MV-4-11 (cell line): Measurements from ENCODE around the gene HSF2.

Experiments
- DNase-seq: peaks from one replicate; lab custom pipeline; 2025; lab: John Stamatoyannopoulos, UW

HSF2 gene, protein sequence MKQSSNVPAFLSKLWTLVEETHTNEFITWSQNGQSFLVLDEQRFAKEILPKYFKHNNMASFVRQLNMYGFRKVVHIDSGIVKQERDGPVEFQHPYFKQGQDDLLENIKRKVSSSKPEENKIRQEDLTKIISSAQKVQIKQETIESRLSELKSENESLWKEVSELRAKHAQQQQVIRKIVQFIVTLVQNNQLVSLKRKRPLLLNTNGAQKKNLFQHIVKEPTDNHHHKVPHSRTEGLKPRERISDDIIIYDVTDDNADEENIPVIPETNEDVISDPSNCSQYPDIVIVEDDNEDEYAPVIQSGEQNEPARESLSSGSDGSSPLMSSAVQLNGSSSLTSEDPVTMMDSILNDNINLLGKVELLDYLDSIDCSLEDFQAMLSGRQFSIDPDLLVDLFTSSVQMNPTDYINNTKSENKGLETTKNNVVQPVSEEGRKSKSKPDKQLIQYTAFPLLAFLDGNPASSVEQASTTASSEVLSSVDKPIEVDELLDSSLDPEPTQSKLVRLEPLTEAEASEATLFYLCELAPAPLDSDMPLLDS

DNA sequence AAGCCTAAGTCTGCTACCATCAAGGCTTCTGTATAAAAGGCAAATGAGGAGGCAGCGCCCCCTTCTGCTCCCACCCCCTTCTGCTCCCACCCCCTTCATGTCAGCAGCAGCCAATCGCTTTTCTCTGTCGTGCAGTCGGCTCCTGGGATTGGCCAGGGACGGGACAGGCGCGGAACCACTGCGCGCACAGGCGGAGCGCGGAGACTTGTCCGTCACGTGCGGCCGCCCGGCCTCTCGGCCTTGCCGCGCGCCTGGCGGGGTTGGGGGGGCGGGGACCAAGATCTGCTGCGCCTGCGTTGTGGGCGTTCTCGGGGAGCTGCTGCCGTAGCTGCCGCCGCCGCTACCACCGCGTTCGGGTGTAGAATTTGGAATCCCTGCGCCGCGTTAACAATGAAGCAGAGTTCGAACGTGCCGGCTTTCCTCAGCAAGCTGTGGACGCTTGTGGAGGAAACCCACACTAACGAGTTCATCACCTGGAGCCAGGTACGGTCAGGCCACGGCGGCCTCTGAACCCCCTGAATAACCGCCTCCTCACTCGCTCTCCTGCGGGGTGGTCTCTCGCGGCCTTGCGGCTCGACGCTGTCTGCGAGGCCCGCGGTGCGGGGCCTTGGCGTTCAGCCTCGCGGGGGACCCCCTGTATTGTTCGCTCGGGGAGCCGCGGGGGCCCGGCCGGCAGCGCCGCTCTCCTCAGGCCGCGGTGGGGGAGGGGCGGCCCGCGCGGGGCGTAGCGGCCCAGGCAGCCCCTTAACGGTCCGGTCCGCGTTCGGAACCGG lies at the start of gene HSF2:
Gene HSF2, plus strand, starts transcription at position 305 of the 773 bp plus-strand sequence. Its CDS starts 86 bp downstream, at position 391.
- DNase-seq, result peak; percentile 97

DNA sequence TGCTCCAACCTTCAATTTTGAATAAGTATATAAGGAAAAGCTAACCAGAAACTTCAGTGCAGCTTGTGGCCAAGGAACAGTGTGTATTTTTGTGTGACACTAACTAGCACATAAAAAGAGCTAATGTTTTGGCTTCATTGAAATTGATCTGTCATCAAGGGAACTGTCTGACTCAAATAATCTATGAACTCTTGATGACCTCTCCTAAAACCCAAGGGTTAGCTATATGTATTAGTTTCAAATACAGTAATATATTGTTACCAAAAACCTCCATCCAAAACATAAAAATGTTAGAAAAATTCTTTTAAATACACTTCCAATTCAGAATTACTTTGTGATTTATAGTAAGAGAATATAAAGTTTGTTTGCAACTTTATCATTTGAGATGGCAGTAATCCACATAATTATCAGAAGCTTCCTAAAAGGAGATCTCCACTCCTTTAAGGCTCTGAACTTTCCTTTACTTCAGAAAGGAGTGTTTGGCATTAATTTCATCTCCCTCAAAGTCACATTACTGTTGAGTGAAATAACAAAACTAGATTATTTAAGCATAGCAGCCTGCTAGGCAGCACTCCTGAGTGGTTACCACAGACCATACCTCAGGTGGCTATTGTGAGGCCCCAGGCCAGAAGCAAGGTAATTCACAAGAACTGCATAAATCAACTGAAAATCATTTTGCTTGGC lies 46.3 kb upstream of the HSF2 start:
- no peak for DNase-seq

DNA sequence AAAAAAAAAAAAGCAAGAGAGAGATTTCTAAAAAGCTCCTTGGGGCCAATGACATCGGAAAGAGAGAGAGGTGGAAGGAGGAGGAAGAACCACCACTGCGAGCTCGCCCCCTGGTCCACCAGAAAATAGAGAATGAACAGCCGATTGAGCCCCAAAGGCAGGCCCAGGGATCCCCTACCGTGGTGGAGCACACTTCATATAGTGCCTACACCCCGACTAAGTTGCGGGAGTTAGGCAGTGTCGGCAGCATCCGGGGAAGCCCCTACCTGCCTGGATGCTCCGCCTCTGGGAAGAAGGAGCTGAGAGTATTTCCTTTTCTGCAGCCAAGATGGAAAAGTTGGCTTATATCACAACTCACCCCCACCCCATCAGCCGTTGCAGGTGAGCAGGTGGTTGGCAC lies 38.6 kb upstream of the HSF2 start:
- DNase-seq, result no peak

DNA sequence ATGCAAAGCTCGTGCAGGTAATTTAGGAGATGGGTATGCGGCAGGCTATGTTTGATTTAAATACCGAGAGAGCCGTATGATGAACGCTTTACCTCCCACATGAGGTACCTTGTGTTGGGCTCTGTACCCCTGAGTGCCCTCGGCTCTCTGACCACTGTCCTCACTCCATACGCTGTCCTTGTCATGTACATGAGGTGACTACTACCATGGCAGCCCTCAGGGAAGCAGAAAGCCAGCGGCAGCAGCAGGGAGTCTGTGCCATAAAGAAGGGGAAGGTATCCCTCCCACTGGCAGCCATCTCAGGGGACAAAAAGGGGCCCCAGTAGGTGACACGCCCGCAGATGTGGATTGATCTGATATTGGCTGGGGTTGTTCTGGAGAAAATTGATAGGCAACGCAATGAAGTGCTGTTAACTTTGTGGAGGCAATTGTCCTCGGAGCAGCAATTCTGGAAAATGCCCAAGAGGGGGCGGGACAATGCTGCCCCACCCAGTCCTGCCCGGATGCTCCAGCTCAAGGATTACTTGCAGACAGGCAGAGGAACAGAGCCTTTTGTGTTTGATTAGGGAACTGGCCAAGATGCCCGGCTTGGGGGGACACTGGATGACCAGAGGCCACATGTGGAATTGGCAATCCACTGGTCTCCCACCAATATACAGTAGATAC lies 38.0 kb upstream of the HSF2 start:
- DNase-seq, result no peak

DNA sequence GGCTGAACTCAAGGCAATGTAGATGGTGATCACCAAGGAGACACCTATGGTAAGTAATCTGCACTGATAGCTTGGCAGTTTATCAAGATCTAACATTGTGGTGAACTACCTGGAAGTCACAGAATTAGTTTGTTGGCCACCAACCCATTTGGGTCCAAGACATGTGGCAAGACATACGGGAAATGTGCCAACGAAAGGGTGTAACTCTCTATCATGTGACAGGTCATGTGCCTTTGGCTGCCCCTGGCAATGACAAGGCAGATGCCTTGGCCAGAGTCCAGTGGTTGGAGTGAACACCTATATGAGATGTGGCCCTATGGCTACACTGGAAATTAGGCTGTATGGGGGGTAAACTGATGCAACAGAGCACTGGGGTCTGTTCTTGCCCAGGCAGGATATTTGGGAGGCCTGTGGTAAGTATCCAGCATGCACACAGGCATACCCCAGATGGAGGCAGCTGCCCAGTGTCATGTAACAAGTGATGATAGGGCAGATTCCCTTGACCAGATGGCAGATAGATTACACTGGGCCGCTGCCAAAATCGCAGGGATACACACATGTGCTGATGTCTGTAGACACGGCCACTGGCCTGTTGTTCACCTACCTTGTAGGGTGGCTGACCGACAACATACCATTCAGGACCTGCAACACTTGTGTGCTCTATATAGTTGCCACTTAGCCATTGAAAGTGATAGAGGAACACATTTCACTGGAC lies 35.5 kb upstream of the HSF2 start:
- DNase-seq, result no peak

DNA sequence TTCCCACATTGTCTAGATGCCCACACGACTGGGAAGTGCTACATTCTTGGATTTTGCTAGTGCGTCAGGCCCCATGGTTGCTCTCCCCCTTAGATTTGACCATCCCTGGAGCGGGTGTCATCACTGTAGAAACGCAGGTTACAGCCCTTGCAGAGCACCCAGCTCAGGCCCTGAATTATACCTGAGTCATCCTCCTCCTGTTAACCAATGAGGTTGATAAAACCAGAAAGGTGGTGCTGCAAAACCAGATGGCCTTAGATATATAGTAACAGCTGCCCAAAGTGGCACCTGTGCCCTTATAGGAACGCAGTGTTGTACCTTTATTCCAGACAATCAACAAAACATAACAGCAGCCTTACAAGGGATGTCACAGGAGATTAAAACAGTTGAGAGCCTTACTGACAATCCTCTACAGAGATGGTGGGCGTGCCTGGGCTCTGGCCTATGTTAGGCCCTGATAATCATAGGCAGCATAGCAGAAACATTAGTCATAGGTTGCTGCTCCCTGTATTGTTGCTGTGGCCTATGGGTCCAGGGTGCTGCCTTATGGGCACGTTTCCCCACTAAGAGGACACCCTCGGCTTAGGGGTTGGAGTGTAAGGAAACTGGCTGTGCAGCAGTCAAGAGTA lies 33.6 kb upstream of the HSF2 start:
- DNase-seq, result no peak

DNA sequence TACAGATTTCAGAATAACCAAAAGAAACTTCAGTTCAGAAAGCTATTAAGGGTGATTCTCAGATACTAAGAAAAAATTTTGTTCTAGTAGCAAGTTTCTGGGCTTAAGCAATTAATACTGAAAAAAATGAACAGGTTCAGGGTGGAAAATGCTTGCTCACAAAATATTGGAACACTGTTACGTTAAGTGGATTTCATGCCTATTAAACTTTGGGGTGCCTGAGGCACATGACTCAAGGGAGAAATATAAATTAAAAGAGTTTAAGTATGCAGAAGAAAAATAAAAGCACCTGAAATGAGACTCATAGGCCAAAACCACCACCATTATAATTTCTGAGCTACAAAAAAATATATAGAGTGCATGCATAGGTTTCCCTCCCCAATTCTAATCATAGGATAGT lies 32.3 kb upstream of the HSF2 start:
- DNase-seq, result no peak

DNA sequence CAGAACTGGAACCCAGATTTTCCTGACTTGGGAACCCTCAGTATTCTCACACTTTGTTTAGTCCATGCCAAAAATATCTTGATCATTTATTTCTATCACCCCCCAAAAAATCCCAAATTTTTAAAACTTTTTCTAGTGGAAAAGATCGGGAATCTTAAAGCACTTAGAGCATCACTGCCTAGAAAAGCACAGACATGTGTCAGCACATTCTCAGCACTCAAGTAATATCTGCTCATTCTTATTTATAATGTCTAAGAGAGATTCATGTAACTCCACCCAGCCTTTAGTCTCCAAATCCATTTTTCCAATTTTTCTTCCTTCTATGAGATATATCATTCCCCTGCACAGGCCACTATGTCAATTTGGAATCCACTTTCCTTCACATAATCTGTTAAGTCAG lies 29.9 kb upstream of the HSF2 start:
- no peak for DNase-seq

DNA sequence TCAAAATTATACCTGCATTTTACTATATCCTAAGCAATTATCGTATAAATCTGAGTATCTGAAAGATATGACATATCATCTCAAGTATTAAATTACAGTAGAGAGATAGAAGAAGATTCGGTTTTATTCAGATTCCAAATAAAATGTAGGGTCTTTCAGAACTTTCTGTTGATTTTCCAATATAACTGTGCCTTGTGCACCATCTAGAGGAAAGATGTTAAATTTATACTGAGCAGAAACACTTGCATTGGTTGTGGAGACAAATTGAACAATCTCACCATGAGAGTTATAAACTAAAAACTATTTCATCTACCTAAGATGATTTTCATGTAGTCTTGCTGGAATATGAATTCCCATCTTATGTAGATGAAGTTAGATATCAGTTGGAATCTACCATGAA lies 26.8 kb upstream of the HSF2 start:
- DNase-seq, result no peak

DNA sequence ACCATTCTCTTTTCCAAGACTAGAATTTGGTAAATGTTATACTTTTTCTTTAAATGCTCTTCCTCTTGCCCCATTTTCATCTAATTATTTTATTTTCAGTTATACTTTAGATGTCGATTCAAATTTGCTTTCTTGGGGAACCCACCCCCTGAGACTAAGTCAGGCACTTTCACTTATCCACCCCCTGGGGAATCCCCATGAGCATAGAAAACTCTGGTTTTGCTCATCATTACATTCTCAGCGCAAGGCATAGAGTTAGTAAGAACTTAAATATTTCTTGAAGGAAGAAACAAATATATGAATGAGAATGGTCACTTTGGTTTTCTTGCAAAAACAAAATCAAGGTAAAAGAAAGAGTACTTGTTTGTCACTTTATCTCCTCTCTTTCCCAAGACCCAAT lies 25.1 kb upstream of the HSF2 start:
- no peak for DNase-seq

DNA sequence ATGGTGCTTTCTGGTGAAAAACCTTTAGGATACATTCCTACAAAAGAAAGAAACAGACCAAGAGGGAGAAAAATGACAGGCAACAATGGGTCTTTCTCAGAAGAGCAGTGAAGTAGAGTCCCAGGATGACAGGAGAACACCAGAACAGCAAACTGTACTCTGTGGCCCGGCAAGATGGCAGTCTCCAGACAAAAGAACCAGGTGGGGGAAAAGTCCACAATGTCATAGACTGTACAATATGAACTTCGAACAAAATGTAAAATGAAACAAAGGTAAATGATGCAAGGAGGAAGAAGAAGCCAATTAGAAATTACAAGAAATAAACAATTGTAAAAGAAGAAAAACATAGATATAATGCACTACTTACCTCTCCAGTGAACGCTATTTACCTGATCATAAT lies 23.2 kb upstream of the HSF2 start:
- no peak for DNase-seq

DNA sequence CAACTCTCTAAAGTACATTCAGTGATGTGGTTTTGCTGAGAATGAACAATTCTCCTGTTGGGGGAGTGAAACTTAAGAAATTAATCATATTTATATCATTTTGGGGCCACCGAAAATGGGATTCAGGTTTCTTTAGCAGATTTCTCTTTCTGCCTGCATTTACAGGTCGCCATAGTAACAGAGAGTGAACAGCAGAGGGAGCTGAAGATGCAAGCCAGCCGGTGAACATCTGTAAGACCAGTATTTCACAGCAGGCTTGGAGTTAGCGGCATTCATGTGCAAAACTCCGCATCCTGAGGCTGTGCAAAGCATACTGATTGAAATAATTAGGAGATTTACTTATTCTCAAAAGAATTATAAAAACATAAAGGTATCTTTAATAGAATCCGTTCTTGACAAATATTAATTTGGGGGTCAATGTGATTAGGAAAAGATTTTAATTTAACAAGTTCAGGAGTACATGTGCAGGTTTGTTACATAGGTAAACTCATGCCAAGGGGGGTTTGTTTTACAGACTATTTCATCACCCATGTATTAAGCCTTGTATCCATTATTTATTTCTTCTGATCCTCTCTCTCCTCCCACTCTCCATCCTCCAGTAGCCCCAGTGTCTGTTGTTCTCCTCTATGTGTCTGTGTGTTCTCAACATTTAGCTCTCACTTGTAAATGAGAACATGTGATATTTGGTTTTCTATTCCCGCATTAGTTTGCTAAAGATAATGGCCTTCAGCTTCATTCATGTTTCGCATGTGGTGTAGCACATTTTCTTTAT lies 17.8 kb upstream of the HSF2 start:
- peak; percentile 52 for DNase-seq

DNA sequence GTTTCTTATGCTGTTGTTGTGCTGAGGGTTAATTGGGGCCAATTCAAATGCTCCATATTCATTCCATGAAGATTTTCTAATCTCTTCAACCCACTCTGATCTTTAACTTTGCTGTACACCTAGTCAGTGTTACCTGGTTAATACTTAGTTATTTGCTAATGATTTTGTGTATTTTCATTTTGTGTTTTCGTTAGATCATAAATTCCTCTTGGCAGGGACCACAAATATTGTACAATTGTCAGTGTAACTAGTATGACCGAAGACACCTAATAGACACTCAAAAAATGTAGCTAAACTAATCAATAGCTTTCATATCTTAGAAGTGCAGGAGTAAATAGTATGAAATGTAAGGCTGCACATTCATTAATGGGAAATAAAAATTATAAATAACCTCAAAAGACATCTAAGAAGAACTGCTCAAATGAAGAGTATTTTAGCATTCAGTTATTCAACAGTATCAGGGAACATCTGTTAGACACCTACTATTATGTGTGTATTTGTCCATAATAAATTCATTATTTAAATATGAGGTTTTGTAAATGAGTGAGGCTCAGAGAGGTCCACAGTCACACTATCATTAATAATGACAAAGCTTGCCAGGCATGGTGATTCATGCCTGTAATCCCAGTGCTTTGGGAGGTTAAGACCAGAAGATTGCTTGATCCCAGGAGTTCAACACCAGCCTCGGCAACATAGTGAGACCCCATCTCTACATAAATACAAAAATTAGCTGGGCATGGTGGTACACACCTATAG lies 13.4 kb upstream of the HSF2 start:
- no peak for DNase-seq

DNA sequence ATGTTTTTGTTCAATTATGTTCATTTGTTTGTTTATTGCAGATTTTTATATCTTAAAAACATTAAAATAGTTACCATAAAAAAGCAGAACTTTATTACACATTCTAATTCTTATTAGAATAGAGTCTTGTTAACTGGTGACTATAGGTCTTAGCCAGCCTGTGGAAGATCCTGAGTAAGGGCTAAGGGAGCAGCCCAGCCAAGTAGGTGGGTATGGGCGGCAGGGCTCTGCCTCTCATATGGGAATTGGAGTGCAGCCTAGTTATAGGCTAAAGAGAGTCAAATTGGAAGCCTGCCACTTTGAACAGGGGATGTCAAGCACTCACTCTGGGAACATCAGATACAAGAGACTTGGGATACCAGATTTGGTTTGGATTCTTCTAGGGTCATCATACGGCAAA lies 10.5 kb upstream of the HSF2 start:
- DNase-seq, result no peak

DNA sequence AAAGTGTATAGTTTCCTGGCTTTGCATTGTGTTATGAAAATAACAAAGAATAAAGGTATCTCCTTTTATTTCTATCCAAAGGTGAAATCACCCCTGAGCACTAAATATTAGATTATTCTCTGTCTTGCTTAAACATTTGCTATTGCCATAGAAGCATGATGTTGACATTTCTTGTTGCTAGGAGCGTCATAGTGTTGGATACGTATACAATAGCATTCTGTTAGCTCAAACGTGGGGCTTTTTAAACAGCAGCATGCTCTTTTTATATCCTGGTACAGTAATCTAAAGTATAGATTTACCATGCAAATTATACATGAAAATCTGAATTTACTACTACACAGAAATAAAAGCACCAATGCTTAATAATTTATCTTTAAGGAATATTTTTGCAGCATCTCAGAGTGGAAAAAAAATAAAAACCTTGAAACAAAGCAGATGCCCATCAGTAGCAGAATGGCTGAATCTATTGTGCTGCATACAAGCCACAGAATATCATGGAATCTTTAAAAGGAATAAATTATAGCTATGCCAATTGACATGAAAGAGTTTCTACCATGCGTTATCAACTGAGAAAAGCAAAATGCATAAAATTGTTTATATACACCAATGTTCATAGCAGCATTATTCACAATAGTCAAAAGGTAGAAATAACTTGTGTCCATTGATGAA lies 9.6 kb upstream of the HSF2 start:
- no peak for DNase-seq

DNA sequence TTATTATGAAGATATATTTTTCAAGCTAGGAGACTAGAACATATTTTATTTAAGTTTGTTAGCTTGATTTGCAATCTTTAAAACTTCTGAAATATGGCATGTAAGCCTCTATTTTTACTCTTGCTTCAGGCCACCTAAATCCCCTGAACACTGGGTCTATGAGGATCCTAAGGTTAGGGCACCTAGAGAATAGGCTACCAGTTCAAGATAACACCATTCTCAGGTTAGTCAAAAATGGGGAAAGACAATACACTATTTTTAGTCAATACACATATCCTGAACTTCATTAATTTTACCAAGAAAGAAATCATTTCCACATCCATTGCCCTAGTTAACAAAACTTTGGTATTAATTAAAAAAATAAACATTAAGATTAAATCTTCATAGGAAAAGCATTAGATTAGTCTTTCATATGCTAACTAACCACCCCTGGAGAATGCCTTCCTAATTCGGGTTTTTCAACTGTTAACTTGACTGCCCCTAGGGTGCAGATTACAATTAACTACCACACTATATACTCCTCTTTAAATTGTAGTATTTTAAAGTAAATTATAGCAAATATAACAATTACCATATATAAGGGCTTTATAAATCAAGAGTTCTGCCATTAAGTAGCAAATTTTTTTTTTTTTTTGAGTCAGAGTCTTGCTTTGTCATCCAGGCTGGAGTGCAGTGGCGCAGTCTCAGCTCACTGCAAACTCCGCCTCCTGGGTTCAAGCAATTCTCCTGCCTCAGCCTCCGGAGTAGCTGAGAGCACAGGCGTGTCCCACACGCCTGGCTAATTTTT lies 6.7 kb upstream of the HSF2 start:
- no peak for DNase-seq

DNA sequence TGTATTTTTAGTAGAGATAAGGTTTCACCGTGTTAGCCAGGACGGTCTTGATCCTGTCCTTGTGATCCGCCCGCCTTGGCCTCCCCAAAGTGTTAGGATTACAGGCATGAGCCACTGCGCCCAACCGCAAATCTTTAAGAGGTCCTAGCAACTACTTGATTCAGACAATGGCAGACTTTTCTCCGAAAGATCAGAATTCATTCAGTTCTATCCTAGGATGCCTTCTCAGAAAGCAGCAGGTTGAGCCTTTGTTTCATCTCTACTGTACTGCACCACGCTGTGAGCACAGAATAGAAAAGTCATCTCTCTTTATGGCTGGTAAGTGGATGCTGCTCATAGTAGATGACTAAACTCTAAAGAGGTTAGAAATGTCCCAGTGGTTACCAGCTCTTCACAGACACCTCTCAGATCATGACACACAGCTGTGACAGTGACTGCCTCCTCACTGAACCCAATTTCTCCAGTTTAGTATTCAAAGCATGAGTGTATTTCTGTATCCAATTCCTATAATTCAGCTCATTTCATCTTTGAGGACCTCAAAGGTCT lies 6.0 kb upstream of the HSF2 start:
- no peak for DNase-seq

DNA sequence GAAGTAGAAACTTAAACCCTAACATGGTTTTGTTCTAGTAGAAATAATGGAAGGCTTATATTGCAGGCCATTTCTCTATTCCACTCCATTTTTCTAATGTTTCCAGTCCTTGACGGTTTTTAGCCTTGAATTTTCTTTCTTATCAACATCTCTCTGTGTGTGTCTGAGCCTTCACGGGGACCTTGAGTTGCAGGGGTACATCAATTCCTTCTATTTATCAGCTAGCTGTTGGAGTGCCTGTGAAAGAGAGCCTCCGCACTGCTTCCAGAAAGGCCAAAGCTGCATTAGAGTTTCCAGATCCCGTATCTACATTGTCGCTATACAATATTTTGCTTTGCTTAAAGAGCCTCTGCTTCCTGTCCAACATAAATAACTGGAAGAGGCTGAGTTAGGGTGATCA lies 5.4 kb upstream of the HSF2 start:
- no peak for DNase-seq
